GM04504 (cell line): Measurements from ENCODE around the gene TNFAIP8L3.
"Not testable (repeated sequence)": the region's sequence is repeated elsewhere in the genome, so short reads cannot be mapped to it uniquely, and the experiment has no call there.

Source experiments
- DNase-seq: peaks from one replicate; pipeline ENCODE4 v3.0.0-alpha.2; 2012; ENCODE audit warnings: low read depth

The TNFAIP8L3 gene

GRCh38 chr15:51094606-51095569 lies at the start of gene TNFAIP8L3:
Gene TNFAIP8L3 (minus strand): TSS chr15:51094906. CDS start chr15:51094595, 311 bp downstream.
- no peak for DNase-seq

- DNase-seq = no peak
These were observed 49.4 kb upstream of the TNFAIP8L3 start for GRCh38 chr15:51144021-51144532.

- not testable (repeated sequence) for DNase-seq
These were observed 45.6 kb upstream of the TNFAIP8L3 start for GRCh38 chr15:51140347-51140746.

GRCh38 chr15:51139091-51139490 lies 44.4 kb upstream of the TNFAIP8L3 start:
- no peak for DNase-seq

GRCh38 chr15:51137880-51138430 lies 43.2 kb upstream of the TNFAIP8L3 start:
- no peak for DNase-seq

- DNase-seq = no peak
These were observed 42.3 kb upstream of the TNFAIP8L3 start for GRCh38 chr15:51137024-51137423.

GRCh38 chr15:51135276-51135675 lies 40.6 kb upstream of the TNFAIP8L3 start:
- DNase-seq = no peak

- DNase-seq = no peak
These were observed 39.9 kb upstream of the TNFAIP8L3 start for GRCh38 chr15:51134416-51135199.

GRCh38 chr15:51133140-51133765 lies 38.5 kb upstream of the TNFAIP8L3 start:
- no peak for DNase-seq

- peak; percentile 78 for DNase-seq
These were observed 37.9 kb upstream of the TNFAIP8L3 start for GRCh38 chr15:51132384-51133139.

GRCh38 chr15:51131596-51132290 lies 37.0 kb upstream of the TNFAIP8L3 start:
- no peak for DNase-seq

GRCh38 chr15:51130344-51130743 lies 35.6 kb upstream of the TNFAIP8L3 start:
- no peak for DNase-seq

GRCh38 chr15:51129535-51130188 lies 35.0 kb upstream of the TNFAIP8L3 start:
- no peak for DNase-seq

GRCh38 chr15:51128701-51129100 lies 34.0 kb upstream of the TNFAIP8L3 start:
- DNase-seq = no peak

GRCh38 chr15:51126842-51127241 lies 32.1 kb upstream of the TNFAIP8L3 start:
- DNase-seq = no peak

GRCh38 chr15:51123002-51123401 lies 28.3 kb upstream of the TNFAIP8L3 start:
- DNase-seq = not testable (repeated sequence)

- DNase-seq = no peak
These were observed 27.0 kb upstream of the TNFAIP8L3 start for GRCh38 chr15:51121631-51122225.

- DNase-seq = peak; percentile 79
These were observed 26.4 kb upstream of the TNFAIP8L3 start for GRCh38 chr15:51121118-51121517.

- no peak for DNase-seq
These were observed 24.4 kb upstream of the TNFAIP8L3 start for GRCh38 chr15:51119120-51119519.
